HepG2 (cell line): ENCODE results near the gene ZBTB2. TPM values are rescaled to one million over a fixed set of nuclear protein-coding genes. Genes with fewer than 3 reads are reported as not detected.

Source experiments
- ATAC-seq: fragments of 200-7000 bp; cut with Tn5 transposase; 3 replicates; pipeline ENCODE4 v1.9.1; 2020; ENCODE audit warnings: mild to moderate bottlenecking, moderate library complexity
- BruUV-seq: library from RNA; stranded (reverse); fragments of 400-500 nt; replicated peaks from 2 replicates; lab custom pipeline; 2021; lab: Mats Ljungman, UMichigan
- CTCF ChIA-PET: fragments of 300-600 bp; formaldehyde crosslinking; extraction: SDS; loops from one replicate; lab custom pipeline; 2021; ENCODE audit warnings: low total read pairs, inconsistent platforms, low intra/inter-chr PET ratio; lab: Yijun Ruan, JAX
- POLR2A ChIA-PET: fragments of 350-600 bp; sonication (Branson Sonifier 250); formaldehyde crosslinking; loops from one replicate; lab custom pipeline; 2020; ENCODE audit warnings: antibody characterized with exemption, inconsistent platforms; lab: Yijun Ruan, JAX
- DNase-seq: peaks from one replicate; pipeline ENCODE4 v3.0.0-alpha.2; 2015; ENCODE audit warnings: low spot score
- FAIRE-seq: peaks from 3 replicates; lab custom pipeline; 2011; peaks lifted over from hg19 to GRCh38; lab: Jason Lieb, UNC
- H2AFZ ChIP-seq: one replicate; pipeline ENCODE4 v1.6.1; 2011; ENCODE audit warnings: low read length, inconsistent platforms
- H3K27ac ChIP-seq: fragments of 300-600 bp; 3 replicates; pipeline ENCODE4 v1.8.0; 2011; ENCODE audit warnings: mixed run types, mild to moderate bottlenecking, mixed read lengths, low read length, inconsistent platforms; ENCODE audit not compliant: insufficient read depth; ENCODE audit errors: extremely low read length
- H3K27me3 ChIP-seq, 2 experiments: fragments of 200-600 bp in 1 of 2; 2 replicates in 1 of 2; 3 replicates in 1 of 2; pipeline versions ENCODE4 v1.6.0 to v1.8.0; 2011; ENCODE audit warnings: low read length in 2 of 2, mild to moderate bottlenecking in 2 of 2, moderate library complexity in 2 of 2, inconsistent platforms in 1 of 2; ENCODE audit not compliant: insufficient read depth in 2 of 2, control insufficient read depth in 1 of 2
- H3K36me3 ChIP-seq, 2 experiments: fragments of 200-600 bp in 1 of 2; replicated peaks in 1 of 2; 2 replicates in 1 of 2; 3 replicates in 1 of 2; pipeline versions ENCODE4 v1.5.1 to v1.8.0; 2011; ENCODE audit warnings: low read length in 2 of 2, inconsistent platforms in 1 of 2; ENCODE audit not compliant: insufficient read depth in 2 of 2, control insufficient read depth in 1 of 2
- H3K4me1 ChIP-seq: 2 replicates; pipeline ENCODE4 v1.5.1; 2012; ENCODE audit warnings: low read length, inconsistent platforms; ENCODE audit not compliant: insufficient read depth
- H3K4me2 ChIP-seq: 2 replicates; pipeline ENCODE4 v1.6.0; 2011; ENCODE audit warnings: low read depth, low read length, inconsistent platforms
- H3K4me3 ChIP-seq, 3 experiments: fragments of 200-600 bp in 1 of 3; sonication (generic), shearing (Covaris generic) in 1 of 3; replicated peaks in 1 of 3; 2 replicates each; pipeline ENCODE4 v1.5.1; 2011 to 2016; ENCODE audit warnings: low read length in 3 of 3, inconsistent platforms in 2 of 3, low read depth in 2 of 3, mild to moderate bottlenecking in 2 of 3, control low read depth in 1 of 3, mixed read lengths in 1 of 3; ENCODE audit not compliant: insufficient read depth in 1 of 3
- H3K79me2 ChIP-seq: one replicate; pipeline ENCODE4 v1.6.1; 2011; ENCODE audit warnings: low read length, inconsistent platforms; ENCODE audit not compliant: insufficient read depth
- H3K9ac ChIP-seq: 2 replicates; pipeline ENCODE4 v1.6.0; 2011; ENCODE audit warnings: mild to moderate bottlenecking, low read depth, low read length, inconsistent platforms; ENCODE audit not compliant: insufficient read depth
- H3K9me3 ChIP-seq: 2 replicates; pipeline ENCODE4 v1.5.1; 2012; ENCODE audit warnings: mild to moderate bottlenecking, low read length
- H4K20me1 ChIP-seq: 2 replicates; pipeline ENCODE4 v1.6.0; 2011; ENCODE audit warnings: inconsistent platforms, mild to moderate bottlenecking, low read length, moderate library complexity; ENCODE audit not compliant: insufficient read depth
- ATF7-NPFF ChIP-seq: sonication (generic); formaldehyde crosslinking; IDR thresholded peaks from 2 replicates; pipeline ENCODE4 v1.8.1; 2023; ENCODE audit warnings: mild to moderate bottlenecking, low read depth, missing genetic modification reagents, moderate library complexity
- ATM ChIP-seq: fragments of 450-650 bp; IDR thresholded peaks from 2 replicates; pipeline ENCODE4 v1.7.1; 2017; ENCODE audit warnings: mild to moderate bottlenecking, borderline replicate concordance
- CREM ChIP-seq, 2 experiments: sonication (generic) in 1 of 2; formaldehyde crosslinking in 1 of 2; IDR thresholded peaks; 2 replicates each; pipeline versions ENCODE4 v1.4.0 to v1.6.1; 2016 to 2020; ENCODE audit warnings: antibody characterized with exemption in 1 of 2, mild to moderate bottlenecking in 1 of 2, missing genetic modification reagents in 1 of 2
- GABPA ChIP-seq, 2 experiments: IDR thresholded peaks; 2 replicates each; pipeline ENCODE4 v1.6.1; 2011 to 2016; ENCODE audit warnings: low read depth in 2 of 2, low read length in 1 of 2, missing biosample characterization in 1 of 2, missing genetic modification characterization in 1 of 2
- HNRNPUL1 ChIP-seq: fragments of 200-400 bp; formaldehyde crosslinking; IDR thresholded peaks from 2 replicates; pipeline ENCODE4 v1.6.1; 2017; ENCODE audit warnings: low read depth, mild to moderate bottlenecking, low read length, moderate library complexity
- HOXA3 ChIP-seq: sonication (generic); formaldehyde crosslinking; IDR thresholded peaks from 2 replicates; pipeline ENCODE4 v1.5.0; 2020; ENCODE audit warnings: missing genetic modification reagents
- KDM2A ChIP-seq: sonication (generic); formaldehyde crosslinking; IDR thresholded peaks from 2 replicates; pipeline ENCODE4 v1.4.0; 2020; ENCODE audit warnings: low read depth, missing genetic modification reagents, borderline replicate concordance
- MED1 ChIP-seq: sonication (generic); formaldehyde crosslinking; IDR thresholded peaks from 2 replicates; pipeline ENCODE4 v1.4.0; 2020; ENCODE audit warnings: missing genetic modification reagents
- NONO ChIP-seq, 2 experiments: fragments of 450-650 bp in 1 of 2; sonication (generic) in 1 of 2; formaldehyde crosslinking in 1 of 2; IDR thresholded peaks in 1 of 2; conservative IDR thresholded peaks in 1 of 2; 2 replicates each; pipeline versions ENCODE4 v1.6.1 to v1.8.0; 2017 to 2022; ENCODE audit warnings: mild to moderate bottlenecking in 1 of 2, missing genetic modification reagents in 1 of 2, moderate library complexity in 1 of 2
- NR2F1 ChIP-seq, 2 experiments: fragments of 450-650 bp in 1 of 2; formaldehyde crosslinking in 1 of 2; IDR thresholded peaks; 2 replicates each; pipeline versions ENCODE4 v1.5.0 to v1.6.1; 2016 to 2020; ENCODE audit warnings: mild to moderate bottlenecking in 1 of 2, missing compliant biosample characterization in 1 of 2, missing genetic modification reagents in 1 of 2, moderate library complexity in 1 of 2
- RXRB ChIP-seq: IDR thresholded peaks from 2 replicates; pipeline ENCODE4 v1.6.1; 2016; ENCODE audit warnings: borderline replicate concordance, missing genetic modification reagents, missing compliant biosample characterization
- SKI ChIP-seq: fragments of 450-650 bp; IDR thresholded peaks from one replicate; pipeline ENCODE4 v1.6.1; 2018; ENCODE audit warnings: mild to moderate bottlenecking; ENCODE audit not compliant: partially characterized antibody
- SKIL ChIP-seq: sonication (generic); formaldehyde crosslinking; IDR thresholded peaks from 2 replicates; pipeline ENCODE4 v1.8.0; 2022; ENCODE audit warnings: missing genetic modification reagents, mild to moderate bottlenecking, moderate library complexity, borderline replicate concordance
- SP4 ChIP-seq: sonication (generic); formaldehyde crosslinking; IDR thresholded peaks from 2 replicates; pipeline ENCODE4 v1.8.1; 2023; ENCODE audit warnings: mild to moderate bottlenecking, missing genetic modification reagents
- ZKSCAN8 ChIP-seq: IDR thresholded peaks from 2 replicates; pipeline ENCODE4 v1.6.1; 2016; ENCODE audit warnings: borderline replicate concordance, missing genetic modification reagents, missing compliant biosample characterization
- ZNF33A ChIP-seq: sonication (generic); formaldehyde crosslinking; IDR thresholded peaks from 2 replicates; pipeline ENCODE4 v1.5.1; 2020; ENCODE audit warnings: missing genetic modification reagents, mild to moderate bottlenecking, moderate library complexity, borderline replicate concordance
- ZNF549 ChIP-seq: sonication (generic); formaldehyde crosslinking; IDR thresholded peaks from 2 replicates; pipeline ENCODE4 v1.5.0; 2020; ENCODE audit warnings: missing genetic modification reagents
- ZNF629 ChIP-seq: sonication (generic); formaldehyde crosslinking; conservative IDR thresholded peaks from 2 replicates; pipeline ENCODE4 v1.5.0; 2020; ENCODE audit warnings: missing genetic modification reagents
- ZNF703 ChIP-seq: sonication (generic); formaldehyde crosslinking; IDR thresholded peaks from 2 replicates; pipeline ENCODE4 v1.5.1; 2020; ENCODE audit warnings: missing genetic modification reagents, mild to moderate bottlenecking, moderate library complexity, borderline replicate concordance
- ZNF746 ChIP-seq: sonication (generic); formaldehyde crosslinking; IDR thresholded peaks from 2 replicates; pipeline ENCODE4 v1.8.0; 2022; ENCODE audit warnings: mild to moderate bottlenecking, missing genetic modification reagents
- ZSCAN5A ChIP-seq: sonication (generic); formaldehyde crosslinking; IDR thresholded peaks from 2 replicates; pipeline ENCODE4 v1.8.0; 2022; ENCODE audit warnings: mild to moderate bottlenecking, missing genetic modification reagents, borderline replicate concordance
- WGBS: methylation state at CpG from one replicate; pipeline ENCODE4 v1.1.6; 2017; ENCODE audit warnings: low lambda C conversion rate; 5-methylcytosine and 5-hydroxymethylcytosine counted together
- in situ Hi-C: cut with HindIII; loops from 2 replicates; pipeline ENCODE4 v1.10.0; 2017; ENCODE audit warnings: low pct_unique_long_range_greater_than_20kb; ENCODE audit not compliant: extremely low pct_ligation_motif_present
- intact Hi-C: fragments of 100-400 bp; cut with micrococcal nuclease; formaldehyde crosslinking; loops from one replicate; pipeline ENCODE4 v1.10.0; 2022; ENCODE audit not compliant: unreplicated experiment
- polyA plus RNA-seq, 8 experiments: library from polyadenylated mRNA; depleted of rRNA in 3 of 8; stranded (reverse) in 7 of 8; unstranded in 1 of 8; fragments of >200 nt; fragmentation: Illumina TruSeq in 4 of 8; extraction: Trizol in 4 of 8; gene quantifications; 2 replicates each; pipeline versions ENCODE4 v1.2.1 to v1.2.3, GENCODE V29; 2011 to 2016; ENCODE audit warnings: low read depth in 4 of 8, missing spikeins in 1 of 8, mixed read lengths in 1 of 8; ENCODE audit not compliant: insufficient read depth in 1 of 8
- total RNA-seq, 5 experiments: library from RNA; depleted of rRNA; stranded (reverse); fragments of >200 nt; fragmentation: Illumina TruSeq; extraction: Trizol; gene quantifications; 2 replicates each; pipeline ENCODE4 v1.2.3, GENCODE V29; 2016; ENCODE audit warnings: low read depth in 1 of 5

ZBTB2 gene
- total and polyA plus RNA-seq, 2 of the 13 experiments (the other 11 are each of a cell fraction or from before 2014, with no cell fraction given) = 15.4 to 22.8 TPM

GRCh38 chr6:151388997-151389617 is 2.3 kb downstream of the ZBTB2 start:
- ATAC-seq (peak; percentile 0; the same call in 1 of the 3 replicates), DNase-seq (no peak), FAIRE-seq (no peak)
- ChIA-PET POLR2A (interaction anchor here (0.7 to 2.5 kb wide), 11 partner anchors 11 to 511 kb away, joined by 3 to 22 read pairs (median 3); partner anchors contain the start of gene RMND1), CTCF (no interaction called here)
- H3K9me3 ChIP-seq = no peaks in the 10 kb centered on the region
- 37% methylated on average over 12 of the region's 12 CpGs for WGBS
- no peaks in the 10 kb centered on the region; a peak in 1 of 5 replicates for H3K27me3 ChIP-seq
- peaks cover 77% of the 10 kb centered on the region for H3K79me2 ChIP-seq
- peak overlapping the region; percentile 99 for H3K27ac ChIP-seq
- peak overlapping the region; percentile 97 for H3K9ac ChIP-seq
- H3K4me1 ChIP-seq = peaks cover 49% of the 10 kb centered on the region
- H4K20me1 ChIP-seq = peaks cover 23% of the 10 kb centered on the region
- no peak overlapping the region for H2AFZ ChIP-seq
- TSS peak; percentile 58 for BruUV-seq
- H3K4me2 ChIP-seq = peak overlapping the region; percentile 84
- H3K36me3 ChIP-seq = peaks cover 0 to 1% of the 10 kb centered on the region in 2 experiments; a peak in 1 of 5 replicates
- intact Hi-C loops = loop anchor here (1.0 kb wide), 1 partner anchor 35 kb away; no protein-coding TSS in a partner anchor
- peak overlapping the region; percentile 91 to 98 (median 94) for H3K4me3 ChIP-seq
- in situ Hi-C loops = no loop called here
- TF ChIP-seq HOXA3 (CRISPR knock-in tag) (no peak), MED1 (0 out of 2 replicates have a peak, but pooled peaks have one; percentile 8), ATM (no peak), SKIL (CRISPR knock-in tag) (no peak), GABPA (IDR thresholded peaks at IDR 0.05; ENCODE audit: low read depth, low read length) (no peak), GABPA (CRISPR knock-in tag; IDR thresholded peaks at IDR 0.05; ENCODE audit: low read depth) (0 out of 2 replicates have a peak, but pooled peaks have one; percentile 3), ZNF33A (CRISPR knock-in tag) (0 out of 2 replicates have a peak, but pooled peaks have one; percentile 3), ATF7-NPFF (CRISPR knock-in tag) (no peak), ZNF549 (CRISPR knock-in tag) (no peak), ZNF746 (CRISPR knock-in tag) (no peak), SP4 (CRISPR knock-in tag) (no peak), KDM2A (CRISPR knock-in tag) (no peak), ZKSCAN8 (CRISPR knock-in tag) (no peak), ZNF629 (CRISPR knock-in tag) (no peak), ZSCAN5A (no peak), ZNF703 (CRISPR knock-in tag) (no peak), RXRB (no peak), NR2F1 (CRISPR knock-in tag; IDR thresholded peaks at IDR 0.05) (no peak), CREM (IDR thresholded peaks at IDR 0.05) (no peak), CREM (CRISPR knock-in tag; IDR thresholded peaks at IDR 0.05) (no peak), HNRNPUL1 (no peak), SKI (no peak), NONO (IDR thresholded peaks at IDR 0.05) (no peak), NONO (CRISPR knock-in tag; conservative IDR thresholded peaks at IDR 0.05) (no peak)
